Measurements from ENCODE around the gene PNLDC1. TPM values are rescaled to one million over a fixed set of nuclear protein-coding genes. Genes with fewer than 3 reads are reported as not detected.
"Not testable (repeated sequence)": the region's sequence is repeated elsewhere in the genome, so short reads cannot be mapped to it uniquely, and the experiment has no call there.

PNLDC1 gene
- total RNA-seq, 4 donors from 2014 or later = not detected

- Histone ChIP-seq H3K4me3 (no peak overlapping the region), H3K27ac (no peak overlapping the region), H3K36me3 (no peaks in the 10 kb centered on the region), H3K27me3 (no peaks in the 10 kb centered on the region), H3K4me1 (no peaks in the 10 kb centered on the region), H3K9me3 (no peaks in the 10 kb centered on the region)
- intact Hi-C loops (cut with DNase I; ENCODE audit: low total_unique reads) = no loop called here
- DNase-seq (no peak), ATAC-seq (no peak)
- no peak for TF ChIP-seq CTCF (IDR thresholded peaks at IDR 0.05 in 4 of 5, conservative IDR thresholded peaks at IDR 0.05 in 1 of 5)
- TF ChIP-seq POLR2A (IDR thresholded peaks at IDR 0.05) = no peak
- in situ Hi-C loops (cut with MboI; ENCODE audit: low sequenced_read_pairs in 4 of 4) = no loop called here
These were observed 7.2 kb downstream of the PNLDC1 start for GRCh38 chr6:159807150-159807858.

DNA sequence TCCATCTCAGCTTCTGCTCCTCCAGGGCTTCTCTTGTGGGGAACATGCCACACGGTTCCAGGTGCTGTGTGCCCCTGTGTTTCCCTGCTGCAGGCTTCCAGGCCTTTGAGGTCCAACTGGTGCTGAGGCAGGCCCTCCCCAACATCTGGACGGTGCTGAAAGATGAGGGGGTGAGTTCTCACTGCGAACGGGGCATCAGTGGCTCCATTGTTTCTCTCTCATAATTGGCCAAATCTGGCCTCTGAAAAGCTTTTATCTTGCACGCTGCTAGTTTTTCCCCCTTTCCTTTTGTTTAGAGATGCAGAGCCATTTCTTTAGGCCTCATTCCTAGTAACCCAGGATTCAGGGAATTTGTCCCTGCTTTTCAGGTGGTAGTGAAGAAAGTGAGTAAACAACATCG is 8.6 kb downstream of the PNLDC1 start:
- H3K4me1 ChIP-seq = no peaks in the 10 kb centered on the region
- DNase-seq (no peak), ATAC-seq (no peak)
- H3K27me3 ChIP-seq = no peaks in the 10 kb centered on the region
- intact Hi-C loops (cut with DNase I; ENCODE audit: low total_unique reads) = no loop called here
- no peaks in the 10 kb centered on the region for H3K36me3 ChIP-seq
- no peak overlapping the region for H3K4me3 ChIP-seq
- in situ Hi-C loops (cut with MboI; ENCODE audit: low sequenced_read_pairs in 4 of 4) = no loop called here
- H3K9me3 ChIP-seq = no peaks in the 10 kb centered on the region
- TF ChIP-seq CTCF (IDR thresholded peaks at IDR 0.05 in 4 of 5, conservative IDR thresholded peaks at IDR 0.05 in 1 of 5) = no peak
- no peak for TF ChIP-seq POLR2A (IDR thresholded peaks at IDR 0.05)
- H3K27ac ChIP-seq = no peak overlapping the region

GRCh38 chr6:159809149-159809548 is 9.1 kb downstream of the PNLDC1 start:
- no peak for DNase-seq
- Histone ChIP-seq H3K27me3 (no peaks in the 10 kb centered on the region), H3K36me3 (no peaks in the 10 kb centered on the region), H3K27ac (no peak overlapping the region), H3K9me3 (no peaks in the 10 kb centered on the region), H3K4me1 (no peaks in the 10 kb centered on the region), H3K4me3 (no peak overlapping the region)
- in situ Hi-C loops (cut with MboI; ENCODE audit: low sequenced_read_pairs in 4 of 4) = no loop called here
- intact Hi-C loops (cut with DNase I; ENCODE audit: low total_unique reads) = no loop called here
- no peak for TF ChIP-seq POLR2A (IDR thresholded peaks at IDR 0.05)
- TF ChIP-seq CTCF (IDR thresholded peaks at IDR 0.05 in 4 of 5, conservative IDR thresholded peaks at IDR 0.05 in 1 of 5) = no peak
- ATAC-seq = no peak

DNA sequence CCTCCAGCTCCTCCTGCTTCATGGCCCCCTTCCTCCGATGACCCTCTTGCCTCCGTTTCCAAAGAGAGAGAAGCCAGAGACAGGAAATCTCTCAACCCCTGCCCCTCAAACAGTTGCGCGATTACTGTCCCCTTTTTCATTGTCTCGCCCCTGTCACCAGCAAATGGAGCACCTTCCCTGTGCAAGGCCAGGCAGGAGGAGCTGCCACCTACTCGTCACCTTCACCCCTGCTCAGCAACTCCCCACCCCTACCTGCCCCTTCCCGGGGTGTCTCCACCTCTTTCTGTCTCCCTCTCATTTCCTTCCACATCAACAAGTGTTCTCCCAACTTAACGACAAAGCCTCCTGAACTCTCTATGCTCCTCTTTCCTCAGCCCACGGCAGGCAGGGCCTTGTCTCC is 13.7 kb downstream of the PNLDC1 start:
- in situ Hi-C loops (cut with MboI; ENCODE audit: low sequenced_read_pairs in 4 of 4) (no loop called here), intact Hi-C loops (cut with DNase I; ENCODE audit: low total_unique reads) (no loop called here)
- DNase-seq = no peak
- no peak overlapping the region for H3K27ac ChIP-seq
- TF ChIP-seq POLR2A (IDR thresholded peaks at IDR 0.05) (no peak), CTCF (IDR thresholded peaks at IDR 0.05 in 4 of 5, conservative IDR thresholded peaks at IDR 0.05 in 1 of 5) (no peak)
- H3K27me3 ChIP-seq = no peaks in the 10 kb centered on the region
- H3K4me1 ChIP-seq = no peaks in the 10 kb centered on the region
- no peak for ATAC-seq
- no peak overlapping the region for H3K4me3 ChIP-seq
- H3K36me3 ChIP-seq = no peaks in the 10 kb centered on the region
- no peaks in the 10 kb centered on the region for H3K9me3 ChIP-seq

DNA sequence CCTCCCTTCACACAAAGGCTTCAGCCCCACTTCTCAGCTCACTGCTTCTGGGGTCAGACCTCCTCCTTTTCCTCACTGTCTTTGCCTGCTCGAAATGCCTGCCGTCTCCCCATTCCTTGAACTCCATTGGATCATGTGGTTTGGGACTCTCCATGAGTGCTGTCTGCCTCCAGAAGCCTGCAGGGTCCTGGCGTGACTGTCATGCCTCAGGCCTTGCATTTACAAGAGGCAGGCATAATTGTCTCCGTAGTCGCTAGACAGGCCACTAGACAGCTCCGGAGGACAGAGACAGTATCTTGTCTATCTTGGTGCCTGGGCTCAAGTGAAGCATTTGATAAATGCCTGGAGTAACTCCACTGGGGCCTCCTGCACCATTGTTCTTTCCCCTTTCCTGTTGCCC is 15.3 kb downstream of the PNLDC1 start:
- no peak overlapping the region for H3K4me3 ChIP-seq
- H3K36me3 ChIP-seq = no peaks in the 10 kb centered on the region
- H3K9me3 ChIP-seq = no peaks in the 10 kb centered on the region
- H3K27me3 ChIP-seq = no peaks in the 10 kb centered on the region
- no peak for ATAC-seq
- H3K4me1 ChIP-seq = no peaks in the 10 kb centered on the region
- DNase-seq = no peak
- H3K27ac ChIP-seq = no peak overlapping the region
- intact Hi-C loops (cut with DNase I; ENCODE audit: low total_unique reads) = no loop called here
- in situ Hi-C loops (cut with MboI; ENCODE audit: low sequenced_read_pairs in 4 of 4) = no loop called here
- no peak for TF ChIP-seq POLR2A (IDR thresholded peaks at IDR 0.05)
- no peak for TF ChIP-seq CTCF (IDR thresholded peaks at IDR 0.05 in 4 of 5, conservative IDR thresholded peaks at IDR 0.05 in 1 of 5)

DNA sequence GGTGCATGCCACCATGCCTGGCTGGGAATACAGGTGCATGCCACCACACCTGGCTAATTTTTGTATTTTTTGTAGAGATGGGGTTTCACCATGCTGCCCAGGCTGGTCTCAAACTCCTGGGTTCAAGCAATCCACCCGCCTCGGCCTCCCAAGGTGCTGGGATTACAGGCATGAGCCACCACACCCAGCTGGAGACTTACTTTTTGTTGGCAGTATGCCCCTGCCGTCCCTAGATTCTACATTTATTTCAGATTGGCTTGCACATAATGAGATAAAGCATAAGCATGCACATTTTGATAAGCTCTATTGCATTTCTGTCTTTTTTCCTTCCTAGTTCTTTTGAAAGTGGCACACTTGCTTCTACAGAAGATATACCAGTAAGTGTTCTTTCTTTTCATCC is 16.7 kb downstream of the PNLDC1 start:
- ATAC-seq; intact Hi-C loops (cut with DNase I; ENCODE audit: low total_unique reads); H3K36me3 ChIP-seq; in situ Hi-C loops (cut with MboI; ENCODE audit: low sequenced_read_pairs in 4 of 4); H3K27ac ChIP-seq; H3K4me3 ChIP-seq; H3K4me1 ChIP-seq; DNase-seq; H3K9me3 ChIP-seq; H3K27me3 ChIP-seq: not testable (repeated sequence)
